SU-DHL-6 (cell line): ENCODE data around the gene FRAT2.

Source experiments
- CTCF ChIP-seq: fragments of 200-600 bp; sonication (generic); IDR thresholded peaks from one replicate; pipeline ENCODE4 v1.5.1; 2017; ENCODE audit warnings: antibody characterized with exemption, mild to moderate bottlenecking, low read length, moderate library complexity; ENCODE audit not compliant: insufficient read depth, poor library complexity, severe bottlenecking
- EZH2phosphoT487 ChIP-seq: fragments of 200-600 bp; sonication (generic), shearing (Covaris generic); conservative IDR thresholded peaks from 2 replicates; pipeline ENCODE4 v1.6.1; 2018; ENCODE audit warnings: mild to moderate bottlenecking, antibody characterized with exemption, low read length, moderate library complexity, mixed read lengths

DNA sequence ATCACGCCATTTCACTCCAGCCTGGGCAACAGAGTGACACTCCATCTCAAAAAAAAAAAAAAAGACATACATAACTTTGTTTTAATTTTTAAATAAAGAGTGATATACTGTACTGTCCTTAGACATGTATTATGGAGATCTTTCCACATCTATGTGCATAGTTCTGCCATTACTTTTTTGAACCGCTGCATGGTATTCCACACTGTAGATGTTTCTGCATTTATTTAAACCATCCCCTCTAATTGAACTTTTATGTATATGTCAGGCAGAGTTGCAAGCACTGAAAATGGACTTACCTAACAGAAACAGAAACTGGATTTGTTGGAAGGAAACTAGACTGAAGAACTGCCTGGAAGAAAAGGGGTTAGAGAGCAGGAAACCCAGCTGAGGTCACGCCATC, 33.5 kb downstream of the FRAT2 start:
- TF ChIP-seq CTCF (no peak), EZH2phosphoT487 (no peak)
